ENCODE data around the gene OFD1.

- no peak for TF ChIP-seq POLR2A (IDR thresholded peaks at IDR 0.05)
- no peak for TF ChIP-seq CTCF (IDR thresholded peaks at IDR 0.05)
- TF ChIP-seq POLR2AphosphoS5 (IDR thresholded peaks at IDR 0.05): no peak
Observed at GRCh38 chrX:13687203-13687602, 47.3 kb upstream of the OFD1 start.

All from prostate gland (tissue), 2 donors.